Measurements from ENCODE around the gene GPATCH3.
"Not testable (repeated sequence)": the region's sequence is repeated elsewhere in the genome, so short reads cannot be mapped to it uniquely, and the experiment has no call there.

Gene GPATCH3, protein sequence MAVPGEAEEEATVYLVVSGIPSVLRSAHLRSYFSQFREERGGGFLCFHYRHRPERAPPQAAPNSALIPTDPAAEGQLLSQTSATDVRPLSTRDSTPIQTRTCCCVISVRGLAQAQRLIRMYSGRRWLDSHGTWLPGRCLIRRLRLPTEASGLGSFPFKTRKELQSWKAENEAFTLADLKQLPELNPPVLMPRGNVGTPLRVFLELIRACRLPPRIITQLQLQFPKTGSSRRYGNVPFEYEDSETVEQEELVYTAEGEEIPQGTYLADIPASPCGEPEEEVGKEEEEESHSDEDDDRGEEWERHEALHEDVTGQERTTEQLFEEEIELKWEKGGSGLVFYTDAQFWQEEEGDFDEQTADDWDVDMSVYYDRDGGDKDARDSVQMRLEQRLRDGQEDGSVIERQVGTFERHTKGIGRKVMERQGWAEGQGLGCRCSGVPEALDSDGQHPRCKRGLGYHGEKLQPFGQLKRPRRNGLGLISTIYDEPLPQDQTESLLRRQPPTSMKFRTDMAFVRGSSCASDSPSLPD

DNA sequence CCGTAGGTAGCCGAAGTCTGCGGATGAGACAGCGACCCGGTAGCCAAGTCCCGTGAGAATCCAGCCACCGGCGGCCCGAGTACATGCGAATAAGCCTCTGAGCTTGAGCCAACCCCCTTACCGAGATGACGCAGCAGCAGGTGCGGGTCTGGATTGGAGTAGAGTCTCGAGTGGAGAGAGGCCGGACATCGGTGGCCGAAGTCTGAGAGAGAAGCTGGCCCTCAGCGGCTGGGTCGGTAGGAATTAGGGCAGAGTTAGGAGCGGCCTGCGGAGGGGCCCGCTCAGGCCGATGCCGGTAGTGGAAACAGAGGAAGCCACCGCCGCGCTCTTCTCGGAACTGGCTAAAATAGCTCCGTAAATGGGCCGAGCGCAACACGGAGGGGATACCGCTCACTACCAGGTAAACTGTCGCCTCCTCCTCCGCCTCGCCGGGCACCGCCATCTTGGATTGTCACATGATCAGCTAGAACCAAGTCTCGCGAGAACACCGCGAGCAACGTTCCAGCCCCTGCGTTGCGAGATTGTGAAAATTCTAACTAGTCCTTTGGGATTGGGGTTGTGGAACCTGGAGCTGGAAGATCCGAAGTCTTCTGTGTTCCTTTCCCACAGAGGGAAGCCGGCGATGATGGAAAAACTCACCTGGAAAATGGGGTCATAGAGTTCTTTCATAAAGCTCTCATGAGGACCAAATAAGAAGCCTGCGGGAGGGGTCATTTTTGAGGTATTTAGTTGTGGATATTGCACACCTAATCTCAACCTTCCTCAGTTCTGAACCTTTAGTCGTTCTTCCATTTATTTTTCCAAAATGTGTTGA, at the start of gene GPATCH3:
Gene GPATCH3, minus strand, starts transcription at position 467 of the 814 bp plus-strand sequence. Its CDS starts 25 bp downstream, at position 442.
- peak; percentile 93 for DNase-seq

DNA sequence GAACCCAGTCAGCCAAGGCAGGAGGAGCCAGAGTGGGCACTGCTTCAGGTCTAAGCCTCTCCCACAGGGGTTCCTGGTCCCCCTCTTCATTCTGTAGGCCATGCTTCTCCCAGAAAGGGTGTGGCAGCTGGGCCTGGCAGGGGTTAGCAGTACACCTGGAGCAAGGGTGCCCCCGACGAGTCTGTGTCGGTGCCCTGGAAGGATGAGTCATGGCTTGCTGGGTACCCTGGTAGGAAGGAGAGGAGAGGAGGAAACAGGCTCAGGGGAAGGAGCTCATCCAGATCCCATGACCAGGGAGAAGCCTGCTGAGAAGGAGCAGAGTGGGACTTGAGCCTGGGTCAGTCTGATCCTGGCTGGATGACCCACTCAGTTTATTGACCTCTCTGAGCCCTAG, 49.7 kb upstream of the GPATCH3 start:
- DNase-seq = no peak

- no peak for DNase-seq
Observed at GRCh38 chr1:26949266-26949925, 49.1 kb upstream of the GPATCH3 start.

GRCh38 chr1:26948725-26949057, 48.4 kb upstream of the GPATCH3 start:
- DNase-seq = not testable (repeated sequence)

DNA sequence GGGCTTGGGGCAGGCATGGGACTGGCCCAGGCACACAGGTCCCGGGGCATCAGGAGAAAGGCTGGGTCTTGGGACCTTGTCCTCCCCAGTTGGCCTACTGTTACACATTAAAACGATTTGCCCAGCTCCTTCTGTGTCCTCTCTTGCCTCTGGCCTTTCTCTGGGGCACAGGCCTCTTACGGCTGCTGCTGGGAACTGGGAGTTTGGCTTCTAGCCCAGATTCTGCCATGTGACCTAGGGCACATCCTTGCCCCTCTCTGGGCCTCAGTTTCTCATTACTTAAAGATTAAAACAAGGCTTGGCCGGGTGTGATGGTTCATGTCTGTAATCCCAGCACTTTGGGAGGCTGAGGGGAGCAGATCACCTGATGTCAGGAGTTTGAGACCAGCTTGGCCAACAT, 46.0 kb upstream of the GPATCH3 start:
- DNase-seq = no peak

DNA sequence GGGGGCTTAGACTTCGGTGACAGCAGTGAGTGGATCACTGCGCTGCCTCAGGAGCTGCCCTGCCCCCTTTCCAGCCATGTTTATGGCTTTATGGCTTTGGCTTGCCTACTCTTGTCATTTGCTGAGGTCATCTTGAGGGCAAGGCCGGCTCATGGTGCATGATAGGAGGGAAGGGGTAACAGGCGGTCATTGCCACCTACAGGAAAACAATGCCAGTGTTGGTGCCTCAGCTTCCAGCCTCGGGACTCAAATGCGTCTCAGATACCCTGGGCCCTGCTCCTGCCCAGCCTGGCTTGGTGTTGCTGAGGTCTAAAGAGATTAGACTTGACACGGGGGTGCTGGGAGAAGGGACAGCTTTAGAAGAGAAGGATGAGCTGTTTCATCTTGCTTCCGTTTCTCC, 45.5 kb upstream of the GPATCH3 start:
- no peak for DNase-seq

- no peak for DNase-seq
Observed at GRCh38 chr1:26945138-26945537, 44.9 kb upstream of the GPATCH3 start.

- no peak for DNase-seq
Observed at GRCh38 chr1:26942656-26943055, 42.4 kb upstream of the GPATCH3 start.

- no peak for DNase-seq
Observed at GRCh38 chr1:26941311-26941710, 41.0 kb upstream of the GPATCH3 start.

DNA sequence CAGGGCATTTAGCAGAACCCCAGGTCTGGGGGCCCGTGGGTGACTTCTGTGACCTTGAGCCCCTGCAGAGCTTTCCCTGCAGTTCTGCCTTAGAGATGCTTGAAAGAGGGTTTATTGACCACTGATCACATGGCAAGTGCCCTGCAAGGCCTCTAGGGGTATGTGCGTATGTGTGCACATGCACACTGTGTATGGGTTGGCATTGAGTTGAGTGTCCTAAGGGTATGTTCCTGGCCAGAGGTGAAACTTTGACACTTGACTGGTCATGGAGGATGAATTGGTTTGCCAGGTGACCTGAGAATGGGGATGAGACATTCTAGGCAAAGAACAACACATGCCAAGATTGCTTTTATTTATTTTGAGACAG, 38.4 kb upstream of the GPATCH3 start:
- no peak for DNase-seq

DNA sequence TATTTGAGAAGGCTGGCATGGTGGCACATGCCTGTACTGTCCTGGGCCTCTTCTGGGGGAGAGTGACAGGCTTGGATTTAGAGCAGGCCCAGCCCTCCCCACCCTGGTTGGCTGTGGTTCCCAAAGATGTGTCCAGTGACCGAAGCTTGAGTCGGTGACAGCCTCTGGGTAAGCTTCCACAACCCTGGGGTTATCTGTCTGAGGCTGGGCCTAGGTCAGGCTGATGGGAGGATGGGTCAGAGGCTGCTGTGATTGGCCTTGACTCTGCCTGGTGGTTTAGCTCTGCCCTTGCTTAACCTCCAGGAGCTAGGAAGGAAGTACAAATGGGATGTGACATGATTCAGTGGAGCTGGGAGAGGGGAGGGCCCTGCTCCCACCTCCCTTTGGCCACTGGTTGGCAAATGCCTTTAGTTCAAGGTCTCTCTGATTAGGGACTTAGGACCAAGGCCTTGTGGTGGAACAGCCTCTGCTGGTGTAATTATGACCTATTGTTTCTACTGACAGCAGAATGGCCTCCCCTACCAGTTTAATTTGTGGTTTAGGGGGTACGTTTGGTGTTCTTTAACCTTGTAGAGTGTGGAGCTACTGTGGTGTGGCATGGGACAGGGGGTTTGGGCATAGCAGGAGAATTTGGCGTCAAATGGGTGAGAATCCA, 37.9 kb upstream of the GPATCH3 start:
- DNase-seq = peak; percentile 8

- DNase-seq = no peak
Observed at GRCh38 chr1:26936823-26937222, 36.6 kb upstream of the GPATCH3 start.

- no peak for DNase-seq
Observed at GRCh38 chr1:26932531-26932930, 32.3 kb upstream of the GPATCH3 start.

DNA sequence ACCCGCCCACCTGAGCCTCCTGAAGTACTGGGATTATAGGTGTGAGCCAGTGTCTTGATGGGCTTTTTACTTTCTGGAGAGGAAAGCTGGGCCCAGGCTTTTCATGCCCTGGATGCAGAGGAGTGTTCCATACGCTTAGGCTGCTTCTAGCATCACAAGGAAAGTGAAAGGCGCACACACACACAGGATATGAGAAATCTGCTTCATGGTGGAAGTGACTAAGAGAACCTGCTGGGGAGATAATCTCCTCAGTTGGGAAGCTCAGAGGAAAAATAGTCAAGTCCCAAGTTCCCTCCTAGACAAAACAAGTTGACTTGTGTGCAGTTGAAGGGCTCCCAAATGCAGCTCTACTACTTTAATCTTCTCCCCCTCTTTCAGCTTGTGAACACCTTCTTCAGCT, 23.4 kb upstream of the GPATCH3 start:
- no peak for DNase-seq

- no peak for DNase-seq
Observed at GRCh38 chr1:26922901-26923300, 22.6 kb upstream of the GPATCH3 start.

DNA sequence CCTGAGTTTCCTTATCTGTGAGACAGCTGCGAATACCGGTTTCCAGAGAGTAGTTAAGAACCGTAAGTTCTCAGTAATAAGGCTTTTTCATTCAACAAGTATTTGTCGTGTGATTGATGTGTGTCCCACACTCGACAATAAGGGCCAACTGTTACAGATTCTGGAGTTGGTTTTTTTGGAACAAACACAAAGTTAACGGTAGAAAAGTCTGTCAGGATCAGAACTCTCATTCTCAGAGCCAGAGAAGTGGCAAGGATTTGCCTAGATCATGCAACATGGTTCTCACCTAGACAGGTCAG, 22.1 kb upstream of the GPATCH3 start:
- DNase-seq = no peak

- DNase-seq = peak; percentile 98
Observed at GRCh38 chr1:26921540-26922430, 21.5 kb upstream of the GPATCH3 start, which contains the start of gene NUDC. TSS of gene NUDC (plus strand) at chr1:26921743. CDS start at chr1:26921849, 106 bp downstream.

DNA sequence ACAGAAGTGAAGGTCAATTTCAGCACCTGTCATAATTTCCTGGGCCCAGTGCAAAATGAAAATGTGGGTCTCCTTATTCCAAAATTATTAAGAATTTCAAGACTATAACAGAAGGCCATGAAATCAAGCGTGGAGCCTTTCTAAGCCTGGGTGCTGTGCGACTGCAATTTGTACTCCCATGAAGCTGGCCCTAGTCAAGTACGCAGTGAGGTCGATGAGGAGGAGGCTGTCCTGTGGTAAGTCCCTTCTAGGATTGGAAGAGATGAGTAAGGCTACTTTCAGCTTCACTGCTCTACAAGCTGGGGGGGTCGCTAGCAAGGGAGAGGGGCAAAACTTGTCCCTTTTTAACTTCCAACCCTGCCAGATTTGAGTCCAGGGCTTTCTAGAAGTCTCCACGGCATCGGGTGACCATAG, 20.9 kb upstream of the GPATCH3 start:
- no peak for DNase-seq

DNA sequence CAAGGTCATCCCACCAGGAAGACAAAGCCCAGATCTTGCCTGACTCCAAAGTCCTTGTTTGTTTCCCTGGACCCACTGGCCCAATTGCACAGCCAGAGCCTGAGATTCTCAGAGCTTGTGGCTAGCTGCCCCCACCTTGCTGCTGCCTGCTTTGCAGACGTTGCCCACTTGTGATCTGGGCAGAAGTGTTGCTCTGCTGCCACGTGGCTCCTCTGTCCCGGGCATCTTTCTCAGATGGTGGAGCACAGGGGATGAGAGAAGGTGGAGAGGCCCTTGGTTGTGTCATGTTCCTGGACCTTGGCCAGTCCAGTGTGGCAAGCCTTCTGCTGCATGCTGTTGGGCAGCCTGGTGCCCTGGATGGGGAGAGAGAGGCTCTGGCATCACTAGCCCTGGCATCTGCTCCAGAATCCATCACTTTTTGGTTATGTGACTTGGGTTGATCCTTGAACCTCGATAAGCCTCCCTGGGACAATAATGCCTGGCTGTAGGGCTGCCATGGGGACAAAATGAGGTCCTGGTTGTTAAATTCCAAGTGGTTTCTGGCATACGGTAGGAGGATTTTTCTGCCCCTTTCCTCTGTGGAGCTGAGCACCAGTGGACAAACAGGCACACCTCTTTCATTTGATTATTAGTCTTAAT, 15.1 kb upstream of the GPATCH3 start:
- no peak for DNase-seq

DNA sequence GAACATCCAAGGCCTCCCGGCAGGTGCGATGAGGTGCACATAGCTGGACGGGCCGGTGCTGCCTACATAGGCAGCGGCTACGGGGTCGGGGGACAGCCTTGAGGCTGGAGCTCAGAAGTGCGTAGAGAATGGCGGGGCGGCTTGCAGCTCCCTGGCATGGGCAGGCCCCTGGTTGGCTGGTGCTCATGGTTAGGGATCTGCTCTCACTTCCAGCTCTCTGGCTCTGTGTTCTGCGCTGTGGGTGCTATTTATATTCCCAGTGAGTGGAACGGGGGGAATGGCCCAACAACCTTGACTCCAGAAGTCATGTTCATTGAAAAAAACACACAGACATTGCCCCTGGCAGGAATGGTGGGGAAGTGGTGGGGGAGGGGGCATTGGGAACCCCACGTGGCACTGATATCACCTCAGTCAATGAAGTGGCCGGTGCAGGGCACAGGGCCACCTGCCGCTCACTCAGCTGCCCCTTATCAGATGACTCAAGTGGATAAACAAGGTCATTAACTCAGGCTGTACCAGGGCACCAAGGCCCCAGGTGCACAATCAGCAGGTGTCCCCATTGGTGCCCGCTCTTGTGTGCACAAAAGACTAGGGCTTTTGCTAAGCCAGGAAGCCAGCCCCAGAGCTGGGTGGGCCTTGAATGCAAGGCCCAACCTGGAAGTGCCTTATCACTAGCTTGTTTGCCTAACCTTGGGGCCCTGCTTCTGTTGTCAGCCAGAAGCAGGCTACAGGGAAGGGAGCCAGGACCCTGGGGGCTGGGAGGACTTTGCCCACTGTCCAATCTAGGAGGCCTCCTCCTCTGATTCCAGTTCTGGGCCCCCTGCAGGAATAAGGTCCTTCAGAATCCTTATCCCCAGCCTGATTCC, 13.7 kb upstream of the GPATCH3 start, which contains the start of gene NR0B2:
Gene NR0B2, minus strand, starts transcription at position 222 of the 866 bp plus-strand sequence. Its CDS starts 35 bp downstream, at position 187.
- DNase-seq = peak; percentile 32
